GM19043 (cell line): ENCODE results near the gene CCDC57.
A peak's percentile ranks its signal among the peaks of the same experiment; 100 is the strongest.

Source experiments
- ATAC-seq: cut with Tn5 transposase; IDR thresholded peaks from one replicate; pipeline ENCODE4 v1.9.1; 2021; ENCODE audit warnings: low read depth; ENCODE audit not compliant: unreplicated experiment

CCDC57 gene

GRCh38 chr17:82236142-82236971 is 23.7 kb upstream of the CCDC57 start:
- no peak for ATAC-seq

GRCh38 chr17:82235775-82236141 is 23.1 kb upstream of the CCDC57 start:
- no peak for ATAC-seq

- no peak for ATAC-seq
Observed at GRCh38 chr17:82235056-82235774, 22.6 kb upstream of the CCDC57 start.

- ATAC-seq: no peak
Observed at GRCh38 chr17:82234211-82235055, 21.8 kb upstream of the CCDC57 start.

- ATAC-seq: no peak
Observed at GRCh38 chr17:82232876-82233785, 20.5 kb upstream of the CCDC57 start.

GRCh38 chr17:82232322-82232820 is 19.7 kb upstream of the CCDC57 start:
- ATAC-seq: no peak

- no peak for ATAC-seq
Observed at GRCh38 chr17:82231562-82232321, 19.1 kb upstream of the CCDC57 start.

- ATAC-seq: no peak
Observed at GRCh38 chr17:82231312-82231561, 18.6 kb upstream of the CCDC57 start.

- ATAC-seq: no peak
Observed at GRCh38 chr17:82230609-82231311, 18.1 kb upstream of the CCDC57 start.

- ATAC-seq: no peak
Observed at GRCh38 chr17:82229698-82230608, 17.3 kb upstream of the CCDC57 start.

GRCh38 chr17:82228842-82229697 is 16.4 kb upstream of the CCDC57 start, which contains the start of gene SLC16A3:
TSS of gene SLC16A3 (plus strand) at chr17:82229042. CDS start at chr17:82236009, 6,967 bp downstream.
- ATAC-seq: peak; percentile 40

- peak; percentile 34 for ATAC-seq
Observed at GRCh38 chr17:82228278-82228841, 15.7 kb upstream of the CCDC57 start.

- ATAC-seq: no peak
Observed at GRCh38 chr17:82227629-82228277, 15.1 kb upstream of the CCDC57 start.

- no peak for ATAC-seq
Observed at GRCh38 chr17:82226809-82227628, 14.4 kb upstream of the CCDC57 start.

- no peak for ATAC-seq
Observed at GRCh38 chr17:82226146-82226808, 13.6 kb upstream of the CCDC57 start.
